IMR-90 (cell line): Measurements from ENCODE around the gene KIRREL1. TPM values are rescaled to one million over a fixed set of nuclear protein-coding genes. Genes with fewer than 3 reads are reported as not detected.

Experiments used
- ATAC-seq: fragments of 200-7000 bp; cut with Tn5 transposase; 2 replicates; pipeline ENCODE4 v1.9.1; 2020; ENCODE audit warnings: low read depth, mild to moderate bottlenecking, moderate library complexity
- BruUV-seq: library from RNA; stranded (reverse); fragments of 400-500 nt; replicated peaks from 2 replicates; lab custom pipeline; 2021; lab: Mats Ljungman, UMichigan
- CTCF ChIA-PET: fragments of 300-600 bp; formaldehyde crosslinking; extraction: SDS; loops from one replicate; lab custom pipeline; 2021; ENCODE audit warnings: antibody characterized with exemption; lab: Yijun Ruan, JAX
- POLR2A ChIA-PET: fragments of 300-600 bp; sonication (Branson Sonifier 250); formaldehyde crosslinking; loops from one replicate; lab custom pipeline; 2022; ENCODE audit warnings: antibody characterized with exemption; ENCODE audit not compliant: unreplicated experiment; lab: Charles Lee
- DNase-seq: peaks from one replicate; pipeline ENCODE4 v3.0.0; 2013
- H2AFZ ChIP-seq: replicated peaks from 2 replicates; pipeline ENCODE3; 2013; ENCODE audit warnings: low read length, mild to moderate bottlenecking; ENCODE audit not compliant: poor library complexity
- H2AK5ac ChIP-seq: 2 replicates; pipeline ENCODE4 v1.6.1; 2013; ENCODE audit warnings: low read depth, low read length, inconsistent platforms
- H2AK9ac ChIP-seq: replicated peaks from 2 replicates; pipeline ENCODE3; 2013; ENCODE audit warnings: mild to moderate bottlenecking, low read depth, low read length, moderate library complexity; ENCODE audit not compliant: poor library complexity
- H2BK120ac ChIP-seq: 2 replicates; pipeline ENCODE4 v1.6.1; 2013; ENCODE audit warnings: low read depth, low read length, inconsistent platforms
- H2BK15ac ChIP-seq: 3 replicates; pipeline ENCODE4 v1.6.1; 2013; ENCODE audit warnings: low read depth, low read length, inconsistent platforms
- H2BK20ac ChIP-seq: 2 replicates; pipeline ENCODE4 v1.6.1; 2013; ENCODE audit warnings: low read depth, mild to moderate bottlenecking, inconsistent platforms, low read length, moderate library complexity
- H2BK5ac ChIP-seq: 2 replicates; pipeline ENCODE4 v1.6.1; 2013; ENCODE audit warnings: mild to moderate bottlenecking, low read depth, low read length, inconsistent platforms; ENCODE audit not compliant: poor library complexity, severe bottlenecking
- H3K14ac ChIP-seq: replicated peaks from 2 replicates; pipeline ENCODE4 v1.6.1; 2013; ENCODE audit warnings: low read depth, low read length, inconsistent platforms
- H3K18ac ChIP-seq: 2 replicates; pipeline ENCODE4 v1.6.1; 2013; ENCODE audit warnings: low read depth, low read length, control low read depth
- H3K23ac ChIP-seq: 2 replicates; pipeline ENCODE4 v1.6.1; 2013; ENCODE audit warnings: low read depth, low read length, inconsistent platforms
- H3K27ac ChIP-seq: 2 replicates; pipeline ENCODE4 v1.5.1; 2013; ENCODE audit warnings: mild to moderate bottlenecking, control low read depth, low read length; ENCODE audit not compliant: insufficient read depth
- H3K27me3 ChIP-seq: 2 replicates; pipeline ENCODE4 v1.6.1; 2013; ENCODE audit warnings: low read length; ENCODE audit not compliant: control insufficient read depth, insufficient read depth
- H3K36me3 ChIP-seq: 2 replicates; pipeline ENCODE4 v1.6.1; 2013; ENCODE audit warnings: low read length, mixed read lengths; ENCODE audit not compliant: control insufficient read depth, insufficient read depth
- H3K4ac ChIP-seq: 2 replicates; pipeline ENCODE4 v1.6.1; 2013; ENCODE audit warnings: low read depth, low read length, inconsistent platforms
- H3K4me1 ChIP-seq: 2 replicates; pipeline ENCODE4 v1.6.1; 2013; ENCODE audit warnings: low read length, mixed read lengths; ENCODE audit not compliant: control insufficient read depth, insufficient read depth
- H3K4me2 ChIP-seq: 2 replicates; pipeline ENCODE4 v1.6.1; 2013; ENCODE audit warnings: low read depth, mild to moderate bottlenecking, control low read depth, low read length, moderate library complexity
- H3K4me3 ChIP-seq: 2 replicates; pipeline ENCODE4 v1.5.1; 2013; ENCODE audit warnings: low read depth, mild to moderate bottlenecking, control low read depth, low read length, moderate library complexity; ENCODE audit not compliant: insufficient read depth
- H3K56ac ChIP-seq: 2 replicates; pipeline ENCODE4 v1.6.1; 2013; ENCODE audit warnings: low read length, inconsistent platforms; ENCODE audit not compliant: insufficient read depth; ENCODE audit errors: extremely low read depth
- H3K79me1 ChIP-seq, 2 experiments: 2 replicates each; pipeline ENCODE4 v1.6.1; 2013; ENCODE audit warnings: low read length in 2 of 2, inconsistent platforms in 1 of 2, low read depth in 1 of 2
- H3K9ac ChIP-seq: 2 replicates; pipeline ENCODE4 v1.6.1; 2013; ENCODE audit warnings: low read depth, low read length, control low read depth
- H3K9me1 ChIP-seq: 2 replicates; pipeline ENCODE4 v1.6.1; 2013; ENCODE audit warnings: low read length, inconsistent platforms; ENCODE audit not compliant: insufficient read depth
- H3K9me3 ChIP-seq: 2 replicates; pipeline ENCODE4 v1.6.1; 2013; ENCODE audit warnings: low read length; ENCODE audit not compliant: control insufficient read depth, insufficient read depth
- H4K20me1 ChIP-seq: 2 replicates; pipeline ENCODE4 v1.6.1; 2013; ENCODE audit warnings: low read length, inconsistent platforms; ENCODE audit not compliant: insufficient read depth
- H4K5ac ChIP-seq: 2 replicates; pipeline ENCODE4 v1.6.1; 2013; ENCODE audit warnings: mild to moderate bottlenecking, low read depth, low read length, control low read depth
- H4K8ac ChIP-seq, 2 experiments: 2 replicates each; pipeline ENCODE4 v1.6.1; 2013; ENCODE audit warnings: low read depth in 2 of 2, low read length in 2 of 2, control low read depth in 1 of 2, inconsistent platforms in 1 of 2
- H4K91ac ChIP-seq: 2 replicates; pipeline ENCODE4 v1.6.1; 2013; ENCODE audit warnings: low read depth, low read length, inconsistent platforms; ENCODE audit not compliant: insufficient read depth
- BHLHE40 ChIP-seq: fragments of 150-350 bp; IDR thresholded peaks from 2 replicates; pipeline ENCODE4 v1.6.1; 2016; ENCODE audit warnings: mild to moderate bottlenecking, low read depth, low read length
- FOS ChIP-seq: fragments of 150-350 bp; IDR thresholded peaks from 2 replicates; pipeline ENCODE4 v1.6.1; 2016; ENCODE audit warnings: low read depth, low read length
- MAFK ChIP-seq: IDR thresholded peaks from 2 replicates; pipeline ENCODE4 v1.6.1; 2012; ENCODE audit warnings: low read depth, low read length, improper control_type of control experiment
- MXI1 ChIP-seq: IDR thresholded peaks from 2 replicates; pipeline ENCODE4 v1.6.1; 2012; ENCODE audit warnings: low read depth, mild to moderate bottlenecking, low read length, moderate library complexity, borderline replicate concordance
- NFE2L2 ChIP-seq: fragments of 150-350 bp; IDR thresholded peaks from 2 replicates; pipeline ENCODE4 v1.6.1; 2016; ENCODE audit warnings: low read depth, mild to moderate bottlenecking, low read length
- POLR2A ChIP-seq: IDR thresholded peaks from 2 replicates; pipeline ENCODE4 v1.6.1; 2012; ENCODE audit warnings: mild to moderate bottlenecking, low read depth, low read length
- RAD21 ChIP-seq: IDR thresholded peaks from 2 replicates; pipeline ENCODE4 v1.6.1; 2012; ENCODE audit warnings: low read length, improper control_type of control experiment
- RCOR1 ChIP-seq: IDR thresholded peaks from 2 replicates; pipeline ENCODE4 v1.6.1; 2012; ENCODE audit warnings: mild to moderate bottlenecking, low read length, improper control_type of control experiment; ENCODE audit not compliant: insufficient replicate concordance
- RFX5 ChIP-seq: IDR thresholded peaks from 2 replicates; pipeline ENCODE4 v1.8.0; 2012; ENCODE audit warnings: low read depth, mild to moderate bottlenecking, low read length, moderate library complexity
- SMC3 ChIP-seq: fragments of 150-350 bp; IDR thresholded peaks from 2 replicates; pipeline ENCODE4 v1.6.1; 2016; ENCODE audit warnings: low read depth, mild to moderate bottlenecking, antibody characterized with exemption, low read length, moderate library complexity
- WGBS, 2 experiments: methylation state at CpG; one replicate each; pipeline versions ENCODE4 v1.1.5 to v1.1.7; 2013; ENCODE audit warnings: missing lambda C conversion rate in 2 of 2; ENCODE audit not compliant: insufficient read length in 1 of 2; ENCODE audit errors: extremely low coverage in 2 of 2; 5-methylcytosine and 5-hydroxymethylcytosine counted together
- dilution Hi-C: fragments of 300-500 bp; cut with HindIII; formaldehyde crosslinking; loops from one replicate; pipeline ENCODE4 v1.14.3; 2018; ENCODE audit warnings: low sequenced_read_pairs; ENCODE audit not compliant: unreplicated experiment
- in situ Hi-C: fragments of 300-500 bp; cut with MboI; formaldehyde crosslinking; loops from 3 replicates; pipeline ENCODE4 v1.14.3; 2019; ENCODE audit warnings: low sequenced_read_pairs, inconsistent platforms, mixed read lengths
- intact Hi-C: fragments of 100-400 bp; cut with micrococcal nuclease; formaldehyde crosslinking; loops from 2 replicates; pipeline ENCODE4 v1.10.0; 2022
- polyA plus RNA-seq, 3 experiments: library from polyadenylated mRNA; depleted of rRNA; stranded (reverse); fragments of >200 nt; gene quantifications; 2 replicates each; pipeline ENCODE4 v1.2.3, GENCODE V29; 2012; ENCODE audit warnings: low replicate concordance in 1 of 3
- total RNA-seq: library from RNA; depleted of rRNA; stranded (reverse); fragments of >200 nt; gene quantifications from 2 replicates; pipeline ENCODE4 v1.2.3, GENCODE V29; 2012
- TF ChIP-seq, protein P1 (sequence below): conservative IDR thresholded peaks from 2 replicates; pipeline ENCODE4 v1.5.1; 2012; ENCODE audit warnings: mild to moderate bottlenecking, low read depth, low read length, improper control_type of control experiment

Gene KIRREL1
- total and polyA plus RNA-seq, 2 of the 4 experiments (the other 2 are of a cell fraction) = 58.1 to 64.7 TPM

DNA sequence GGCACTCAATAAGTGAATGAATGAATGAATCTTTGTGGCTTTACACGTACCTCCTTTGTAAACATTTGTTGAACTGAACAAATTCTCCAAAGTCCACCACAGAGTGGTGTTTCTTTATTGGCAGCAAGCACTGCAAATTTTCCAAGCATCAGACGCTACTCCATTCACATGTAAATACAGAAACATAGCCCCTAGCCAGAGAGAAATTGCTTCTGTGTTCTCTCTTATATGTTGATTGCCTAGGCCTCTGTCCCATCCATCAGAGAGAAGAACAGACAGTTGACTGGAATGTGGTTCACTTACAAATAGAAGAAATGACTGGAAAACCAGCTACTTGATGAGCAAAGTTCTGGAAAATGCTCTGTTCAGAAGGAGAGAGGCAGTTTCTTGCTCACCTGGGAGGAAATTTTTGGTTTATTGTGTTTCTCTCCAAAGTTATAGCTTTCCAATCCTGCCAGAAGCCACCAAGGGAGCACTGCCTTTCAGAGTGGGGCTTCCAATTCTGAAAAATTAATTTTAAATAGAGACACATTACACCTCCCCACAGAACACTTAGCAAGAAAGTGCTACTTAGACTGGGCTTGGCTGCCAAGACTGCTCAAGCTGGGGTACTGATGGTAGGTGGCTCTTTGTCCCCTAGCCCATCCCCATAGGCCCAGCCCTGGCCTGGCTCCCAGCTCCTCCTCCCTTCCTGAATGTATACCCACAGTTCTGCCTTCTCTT, 18.1 kb upstream of the KIRREL1 start:
- intact Hi-C loops (no loop called here), in situ Hi-C loops (no loop called here), dilution Hi-C loops (no loop called here)
- Histone ChIP-seq H3K9ac (no peak overlapping the region), H4K91ac (no peak overlapping the region), H4K8ac (no peak overlapping the region), H3K9me1 (no peaks in the 10 kb centered on the region), H4K5ac (no peak overlapping the region), H2AK5ac (no peak overlapping the region), H2BK5ac (no peak overlapping the region), H2AK9ac (no peak overlapping the region), H3K56ac (no peak overlapping the region), H3K4ac (no peak overlapping the region), H3K18ac (no peak overlapping the region), H3K9me3 (peaks cover 5% of the 10 kb centered on the region), H3K4me2 (no peak overlapping the region), H2BK20ac (no peak overlapping the region), H3K4me1 (no peaks in the 10 kb centered on the region), H3K23ac (no peak overlapping the region), H2AFZ (no peak overlapping the region), H3K36me3 (no peaks in the 10 kb centered on the region), H4K20me1 (no peaks in the 10 kb centered on the region), H2BK15ac (no peak overlapping the region), H2BK120ac (no peak overlapping the region), H3K27me3 (peaks cover 32% of the 10 kb centered on the region), H3K14ac (no peak overlapping the region), H3K79me1 (no peaks in the 10 kb centered on the region), H3K27ac (no peak overlapping the region), H3K4me3 (no peak overlapping the region)
- ChIA-PET CTCF (no interaction called here), POLR2A (no interaction called here)
- WGBS, 2 experiments = no CpG with 5 or more reads among the region's 2 CpGs
- BruUV-seq = no TSS peak
- no peak for ATAC-seq
- no peak for TF ChIP-seq NFE2L2
- TF ChIP-seq RCOR1 = no peak
- TF ChIP-seq RAD21 = no peak
- TF ChIP-seq RFX5 = no peak
- no peak for TF ChIP-seq BHLHE40
- no peak for TF ChIP-seq FOS
- TF ChIP-seq, protein P1, sequence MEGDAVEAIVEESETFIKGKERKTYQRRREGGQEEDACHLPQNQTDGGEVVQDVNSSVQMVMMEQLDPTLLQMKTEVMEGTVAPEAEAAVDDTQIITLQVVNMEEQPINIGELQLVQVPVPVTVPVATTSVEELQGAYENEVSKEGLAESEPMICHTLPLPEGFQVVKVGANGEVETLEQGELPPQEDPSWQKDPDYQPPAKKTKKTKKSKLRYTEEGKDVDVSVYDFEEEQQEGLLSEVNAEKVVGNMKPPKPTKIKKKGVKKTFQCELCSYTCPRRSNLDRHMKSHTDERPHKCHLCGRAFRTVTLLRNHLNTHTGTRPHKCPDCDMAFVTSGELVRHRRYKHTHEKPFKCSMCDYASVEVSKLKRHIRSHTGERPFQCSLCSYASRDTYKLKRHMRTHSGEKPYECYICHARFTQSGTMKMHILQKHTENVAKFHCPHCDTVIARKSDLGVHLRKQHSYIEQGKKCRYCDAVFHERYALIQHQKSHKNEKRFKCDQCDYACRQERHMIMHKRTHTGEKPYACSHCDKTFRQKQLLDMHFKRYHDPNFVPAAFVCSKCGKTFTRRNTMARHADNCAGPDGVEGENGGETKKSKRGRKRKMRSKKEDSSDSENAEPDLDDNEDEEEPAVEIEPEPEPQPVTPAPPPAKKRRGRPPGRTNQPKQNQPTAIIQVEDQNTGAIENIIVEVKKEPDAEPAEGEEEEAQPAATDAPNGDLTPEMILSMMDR = no peak
- TF ChIP-seq MAFK = no peak
- TF ChIP-seq SMC3 = no peak
- no peak for TF ChIP-seq POLR2A
- no peak for TF ChIP-seq MXI1
- no peak for DNase-seq
